HG03442 (cell line): ENCODE results near the gene PID1.

Experiments used
- ATAC-seq: cut with Tn5 transposase; IDR thresholded peaks from one replicate; pipeline ENCODE4 v1.9.1; 2021; ENCODE audit warnings: mild to moderate bottlenecking, moderate library complexity; ENCODE audit not compliant: unreplicated experiment

Gene PID1

GRCh38 chr2:229033816-229034215 lies 237.3 kb downstream of the PID1 start:
- ATAC-seq: no peak

GRCh38 chr2:229032608-229033234 lies 238.4 kb downstream of the PID1 start:
- ATAC-seq: no peak

GRCh38 chr2:229027353-229028105 lies 243.6 kb downstream of the PID1 start:
- ATAC-seq: no peak

- ATAC-seq: no peak
Observed at GRCh38 chr2:229025653-229026052, 245.4 kb downstream of the PID1 start.

- no peak for ATAC-seq
Observed at GRCh38 chr2:229022652-229023051, 248.4 kb downstream of the PID1 start.

GRCh38 chr2:229022071-229022470 lies 249.0 kb downstream of the PID1 start:
- no peak for ATAC-seq

GRCh38 chr2:229009816-229010215 lies 261.3 kb downstream of the PID1 start:
- ATAC-seq: no peak

GRCh38 chr2:229003256-229003655 lies 267.8 kb downstream of the PID1 start:
- no peak for ATAC-seq

- ATAC-seq: no peak
Observed at GRCh38 chr2:229001196-229001595, 269.9 kb downstream of the PID1 start.

GRCh38 chr2:228999326-228999725 lies 271.8 kb downstream of the PID1 start:
- ATAC-seq: no peak

- no peak for ATAC-seq
Observed at GRCh38 chr2:228988786-228989185, 282.3 kb downstream of the PID1 start.

GRCh38 chr2:228987441-228988155 lies 283.5 kb downstream of the PID1 start:
- no peak for ATAC-seq

- no peak for ATAC-seq
Observed at GRCh38 chr2:228986961-228987360, 284.1 kb downstream of the PID1 start.

GRCh38 chr2:228983700-228984099 lies 287.4 kb downstream of the PID1 start:
- no peak for ATAC-seq

- no peak for ATAC-seq
Observed at GRCh38 chr2:228974169-228974568, 296.9 kb downstream of the PID1 start.
